Heart left ventricle (tissue), 16 donors: ENCODE results near the gene CDK5R1. TPM values are rescaled to one million over a fixed set of nuclear protein-coding genes. Genes with fewer than 3 reads are reported as not detected.

Source experiments
- ATAC-seq, 4 donors: fragments of 200-7000 bp; cut with Tn5 transposase; one replicate each; pipeline ENCODE4 v1.9.1; 2020 to 2022; ENCODE audit warnings: moderate library complexity in 4 of 4, mild to moderate bottlenecking in 3 of 4, moderate number of reproducible peaks in 1 of 4
- DNase-seq, 5 donors: peaks; one replicate each; pipeline ENCODE4 v3.0.0-alpha.2; 2020
- H3K27ac ChIP-seq, 12 donors: fragments of 200-600 bp; sonication (generic) in 4 of 12; one replicate each; pipeline versions ENCODE4 v1.5.0 to v1.8.0; 2016 to 2022; ENCODE audit warnings: mild to moderate bottlenecking in 2 of 12
- H3K27me3 ChIP-seq, 9 donors: fragments of 200-600 bp; sonication (generic) in 2 of 9; one replicate each; pipeline versions ENCODE4 v1.5.1 to v1.8.0; 2016 to 2022; ENCODE audit warnings: mild to moderate bottlenecking in 3 of 9
- H3K36me3 ChIP-seq, 9 donors: fragments of 200-600 bp; sonication (generic) in 2 of 9; one replicate each; pipeline versions ENCODE4 v1.5.0 to v1.8.0; 2018 to 2022; ENCODE audit warnings: mild to moderate bottlenecking in 2 of 9
- H3K4me1 ChIP-seq, 12 donors: fragments of 200-600 bp; sonication (generic) in 4 of 12; one replicate each; pipeline versions ENCODE4 v1.5.0 to v1.8.0; 2016 to 2022; ENCODE audit warnings: mild to moderate bottlenecking in 3 of 12
- H3K4me3 ChIP-seq, 12 donors: fragments of 200-600 bp; sonication (generic) in 4 of 12; one replicate each; pipeline versions ENCODE4 v1.5.0 to v1.8.0; 2017 to 2022; ENCODE audit warnings: mild to moderate bottlenecking in 9 of 12, moderate library complexity in 4 of 12
- H3K9me3 ChIP-seq, 12 donors: fragments of 200-600 bp; sonication (generic) in 4 of 12; one replicate each; pipeline versions ENCODE4 v1.5.0 to v1.8.0; 2016 to 2022; ENCODE audit warnings: mild to moderate bottlenecking in 1 of 12
- CTCF ChIP-seq, 12 donors: fragments of 200-600 bp; sonication (generic) in 4 of 12; IDR thresholded peaks; one replicate each; pipeline versions ENCODE4 v1.5.0 to v1.8.0; 2018 to 2022; ENCODE audit warnings: antibody characterized with exemption in 12 of 12, mild to moderate bottlenecking in 5 of 12
- POLR2A ChIP-seq, 2 donors: fragments of 450-650 bp; IDR thresholded peaks; one replicate each; pipeline ENCODE4 v1.6.1; 2017; ENCODE audit warnings: antibody characterized with exemption in 2 of 2, mild to moderate bottlenecking in 2 of 2, moderate library complexity in 2 of 2
- WGBS, 4 donors: extraction: QIAGEN DNeasy Blood & Tissue Kit in 2 of 4; methylation state at CpG; one replicate each; pipeline versions ENCODE4 v1.1.5 to v1.1.7; 2013 to 2018; 5-methylcytosine and 5-hydroxymethylcytosine counted together
- intact Hi-C, 10 donors: fragments of 100-400 bp; cut with DNase I; formaldehyde crosslinking; loops; one replicate each; pipeline versions ENCODE4 v1.11.1 to v1.14.2; 2022
- polyA plus RNA-seq, 2 donors: library from polyadenylated mRNA; stranded (reverse); fragments of 200-250 nt; gene quantifications; one replicate each; pipeline ENCODE4 v1.2.3, GENCODE V29; 2013
- total RNA-seq, 9 donors: library from RNA; depleted of rRNA in 2 of 9; stranded (reverse); fragments of >200 nt in 2 of 9; fragmentation: NEBNext Ultra II Directional in 3 of 9; extraction: Animal tissue kit (Norgen Biotek cat#: 25700) in 3 of 9; gene quantifications; one replicate each; pipeline versions ENCODE4 v1.1.0 to v1.2.4, GENCODE V29; 2016 to 2023
- donor health status: ischemic (EF 13 %, LVEDD 7.1; RV severe dilation, severe dysfunction).
- donor health status: healthy with polysubstance abuse.
- donor health status: DM: no; HTN: yes; CAD: no.
- donor health status: DM: no; HTN: no; CAD: no.
- donor health status: ischemic (EF 25% LVEDD 6.9; RV normal size, moderate dysfunction).
- donor health status: ischemic (EF 25% LVEDD 5.7; RV mildly dilated, moderate dysfunction).
- donor health status: healthy.
- donor health status: DM: yes; HTN: yes; CAD: no.
- donor health status: ischemic (EF 35%, LVEDD 5.7; RV mildly dilated, moderate dysfunction).
- donor health status: nonischemic (EF 11% LVEDD 7.7; RV severe dilation, severe dysfunction).
- donor health status: DM: yes; HTN: yes; CAD: no.
- donor health status: PGD.
- donor health status: ischemic (EF 29% LVEDD 5.4; RV normal size, mild dysfunction).
- donor health status: nonischemic (EF 23%, LVEDD 6.1; RV moderate dilation, normal function).

CDK5R1 gene
- total and polyA plus RNA-seq, 11 donors: 0.57 to 2.9 (median 1.5) TPM

- Histone ChIP-seq H3K27ac (no peak overlapping the region), H3K9me3 (no peaks in the 10 kb centered on the region), H3K4me1 (peaks cover 0 to 13% (median 0%) of the 10 kb centered on the region in 12 donors), H3K36me3 (peaks cover 0 to 100% (median 90%) of the 10 kb centered on the region in 9 donors), H3K27me3 (no peaks in the 10 kb centered on the region), H3K4me3 (no peak overlapping the region)
- WGBS, 4 donors: 95 to 98% (median 95%) methylated on average over 4 of the region's 4 CpGs
- DNase-seq (no peak), ATAC-seq (no peak)
- intact Hi-C loops: loop anchor here in 7 of 10 donors (2.0 to 10.0 kb wide), 4 partner anchors 65 to 297 kb away; no protein-coding TSS in a partner anchor
- TF ChIP-seq CTCF (IDR thresholded peaks at IDR 0.05) (no peak), POLR2A (IDR thresholded peaks at IDR 0.05) (no peak)
Observed at GRCh38 chr17:32460054-32460453, 26.7 kb upstream of the CDK5R1 start.

- intact Hi-C loops: loop anchor here in 7 of 10 donors (2.0 to 10.0 kb wide), 4 partner anchors 63 to 296 kb away; no protein-coding TSS in a partner anchor
- no peak for DNase-seq
Observed at GRCh38 chr17:32461498-32461852, 25.3 kb upstream of the CDK5R1 start.

GRCh38 chr17:32461853-32462617 is 24.8 kb upstream of the CDK5R1 start:
- DNase-seq (peak in 2 of 5 donors; percentile 32 to 35), ATAC-seq (peak in 2 of 4 donors; percentile 50 to 64)
- H3K27me3 ChIP-seq: no peaks in the 10 kb centered on the region
- peaks cover 0 to 100% (median 90%) of the 10 kb centered on the region in 9 donors for H3K36me3 ChIP-seq
- H3K4me3 ChIP-seq: no peak overlapping the region
- WGBS, 4 donors: 35 to 48% (median 43%) methylated on average over 1 of the region's 1 CpG
- no peaks in the 10 kb centered on the region for H3K9me3 ChIP-seq
- TF ChIP-seq CTCF (IDR thresholded peaks at IDR 0.05) (peak; percentile 41 to 67 (median 54)), POLR2A (IDR thresholded peaks at IDR 0.05) (no peak)
- peaks cover 0 to 13% (median 0%) of the 10 kb centered on the region in 12 donors for H3K4me1 ChIP-seq
- intact Hi-C loops: loop anchor here in 7 of 10 donors (2.0 to 10.0 kb wide), 4 partner anchors 63 to 295 kb away; no protein-coding TSS in a partner anchor
- no peak overlapping the region for H3K27ac ChIP-seq

More at GRCh38 chr17:32461498-32461852, 25.3 kb upstream of the CDK5R1 start:
- Histone ChIP-seq H3K4me3 (no peak overlapping the region), H3K9me3 (no peaks in the 10 kb centered on the region), H3K4me1 (peaks cover 0 to 13% (median 0%) of the 10 kb centered on the region in 12 donors), H3K27ac (no peak overlapping the region), H3K27me3 (no peaks in the 10 kb centered on the region), H3K36me3 (peaks cover 0 to 100% (median 90%) of the 10 kb centered on the region in 9 donors)
- no peak for TF ChIP-seq POLR2A (IDR thresholded peaks at IDR 0.05)
- TF ChIP-seq CTCF (IDR thresholded peaks at IDR 0.05): no peak
- 62 to 70% (median 68%) methylated on average over 4 of the region's 4 CpGs for WGBS, 4 donors
- peak in 1 of 4 donors; percentile 28 for ATAC-seq

- DNase-seq: no peak
- intact Hi-C loops: loop anchor here in 7 of 10 donors (5.0 to 10.0 kb wide), 3 partner anchors 61 to 294 kb away; no protein-coding TSS in a partner anchor
- peaks cover 0 to 100% (median 90%) of the 10 kb centered on the region in 9 donors for H3K36me3 ChIP-seq
- H3K4me3 ChIP-seq: no peak overlapping the region
- ATAC-seq: no peak
- H3K27ac ChIP-seq: no peak overlapping the region
- 91 to 97% (median 93%) methylated on average over 3 of the region's 3 CpGs for WGBS, 4 donors
- no peaks in the 10 kb centered on the region for H3K9me3 ChIP-seq
- H3K27me3 ChIP-seq: no peaks in the 10 kb centered on the region
- peaks cover 0 to 13% (median 0%) of the 10 kb centered on the region in 12 donors for H3K4me1 ChIP-seq
- TF ChIP-seq POLR2A (IDR thresholded peaks at IDR 0.05) (no peak), CTCF (IDR thresholded peaks at IDR 0.05) (no peak)
Observed at GRCh38 chr17:32463304-32463703, 23.5 kb upstream of the CDK5R1 start.
